HG02588 (cell line): ENCODE results near the gene PDE4D.

Experiments
- ATAC-seq: cut with Tn5 transposase; IDR thresholded peaks from one replicate; pipeline ENCODE4 v1.9.1; 2021; ENCODE audit warnings: mild to moderate bottlenecking, moderate library complexity; ENCODE audit not compliant: unreplicated experiment

The PDE4D gene

GRCh38 chr5:59346514-59346913 lies 547.0 kb downstream of the PDE4D start:
- no peak for ATAC-seq

GRCh38 chr5:59342181-59342580 lies 551.3 kb downstream of the PDE4D start:
- no peak for ATAC-seq

- ATAC-seq, result no peak
Observed at GRCh38 chr5:59341760-59342159, 551.8 kb downstream of the PDE4D start.

- ATAC-seq, result no peak
Observed at GRCh38 chr5:59341155-59341554, 552.4 kb downstream of the PDE4D start.

GRCh38 chr5:59340637-59341036 lies 552.9 kb downstream of the PDE4D start:
- ATAC-seq, result no peak

- ATAC-seq, result no peak
Observed at GRCh38 chr5:59337240-59337639, 556.3 kb downstream of the PDE4D start.

GRCh38 chr5:59335544-59335943 lies 558.0 kb downstream of the PDE4D start:
- ATAC-seq, result no peak

- no peak for ATAC-seq
Observed at GRCh38 chr5:59333416-59333815, 560.1 kb downstream of the PDE4D start.

GRCh38 chr5:59332236-59332973 lies 561.1 kb downstream of the PDE4D start:
- ATAC-seq, result no peak

- ATAC-seq, result no peak
Observed at GRCh38 chr5:59330680-59331079, 562.8 kb downstream of the PDE4D start.

DNA sequence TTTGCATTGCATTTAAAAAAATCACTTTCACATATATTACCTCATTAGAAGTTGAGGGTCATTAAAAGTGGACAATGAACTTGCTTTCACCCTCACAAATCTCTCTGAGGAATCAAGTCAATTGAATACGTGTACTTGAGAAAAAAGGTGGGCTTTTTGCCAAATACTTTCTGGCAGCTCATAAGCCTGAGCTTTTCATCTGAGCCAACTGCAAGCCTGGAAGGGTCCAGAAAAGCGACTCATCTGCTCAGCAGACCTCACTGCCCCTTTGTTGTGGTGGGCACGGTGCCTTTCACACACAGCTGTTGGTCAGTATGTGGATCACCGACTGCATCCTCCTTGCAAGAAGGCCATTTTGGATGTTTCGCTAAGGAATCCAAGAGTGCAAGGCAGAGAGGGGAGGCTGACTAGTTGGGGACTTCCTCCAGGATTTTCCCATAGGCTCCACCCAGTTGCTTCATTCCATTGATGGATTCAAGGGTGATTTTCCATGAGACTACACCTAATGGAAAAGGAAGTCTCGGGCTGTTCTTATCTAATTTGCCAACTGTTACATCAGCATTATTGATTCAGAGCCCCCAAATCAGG lies 564.7 kb downstream of the PDE4D start:
- ATAC-seq, result no peak

DNA sequence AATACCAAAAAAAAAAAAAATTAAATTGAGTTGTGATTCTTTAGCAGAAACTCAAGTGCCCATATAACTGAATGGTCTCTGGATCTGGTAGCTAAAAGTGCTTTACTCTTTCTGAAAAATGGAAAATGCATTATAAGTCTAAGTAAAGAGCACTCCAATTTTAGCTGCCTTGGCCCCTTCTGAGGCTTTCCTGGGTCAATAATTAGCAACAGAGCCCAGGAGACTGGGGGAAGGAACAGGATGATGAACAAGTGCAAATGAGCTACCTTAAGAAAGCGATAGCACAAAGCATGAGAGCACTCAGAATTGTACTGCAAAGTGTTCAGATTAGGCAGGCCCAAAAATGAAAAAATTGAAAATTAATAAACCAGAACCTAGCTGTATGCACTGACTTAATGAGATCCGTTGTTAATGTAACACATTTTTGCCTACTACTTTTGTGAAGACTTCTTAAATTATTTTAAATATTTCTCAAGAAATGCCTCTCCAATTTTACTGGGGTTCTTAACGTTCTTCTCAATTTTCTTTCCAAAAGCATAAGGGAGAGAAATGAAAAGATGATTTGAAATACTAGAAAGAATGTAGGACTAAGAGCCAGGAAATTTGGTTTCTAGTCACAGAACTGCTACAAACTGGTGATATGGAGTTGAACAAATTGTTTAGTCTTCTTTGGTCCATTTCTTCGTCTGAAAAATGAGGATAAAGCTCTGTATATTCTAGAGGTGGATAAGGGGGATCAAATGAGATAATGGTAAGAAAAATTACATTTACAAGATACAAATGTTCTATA lies 566.1 kb downstream of the PDE4D start:
- ATAC-seq, result no peak

DNA sequence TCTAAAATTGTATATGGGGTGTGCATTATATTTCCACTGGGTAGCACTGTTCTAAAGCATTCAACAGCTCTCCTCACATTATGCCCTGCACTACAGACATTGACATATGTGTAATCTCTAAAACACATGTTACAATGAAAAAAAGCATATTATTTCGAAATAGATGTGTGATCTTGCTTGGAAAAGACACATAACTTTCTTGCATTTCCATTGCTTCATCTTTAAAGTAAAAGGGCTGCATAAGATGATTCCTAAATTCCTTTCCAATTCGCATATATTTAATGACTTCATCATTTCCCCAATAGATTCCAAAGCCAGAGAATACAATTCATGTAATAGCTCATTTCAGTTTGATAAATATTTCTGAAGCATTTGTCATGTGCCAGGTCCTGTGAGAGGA lies 566.9 kb downstream of the PDE4D start:
- ATAC-seq, result no peak

- ATAC-seq, result no peak
Observed at GRCh38 chr5:59325070-59325469, 568.5 kb downstream of the PDE4D start.

- ATAC-seq, result no peak
Observed at GRCh38 chr5:59322894-59323293, 570.6 kb downstream of the PDE4D start.

DNA sequence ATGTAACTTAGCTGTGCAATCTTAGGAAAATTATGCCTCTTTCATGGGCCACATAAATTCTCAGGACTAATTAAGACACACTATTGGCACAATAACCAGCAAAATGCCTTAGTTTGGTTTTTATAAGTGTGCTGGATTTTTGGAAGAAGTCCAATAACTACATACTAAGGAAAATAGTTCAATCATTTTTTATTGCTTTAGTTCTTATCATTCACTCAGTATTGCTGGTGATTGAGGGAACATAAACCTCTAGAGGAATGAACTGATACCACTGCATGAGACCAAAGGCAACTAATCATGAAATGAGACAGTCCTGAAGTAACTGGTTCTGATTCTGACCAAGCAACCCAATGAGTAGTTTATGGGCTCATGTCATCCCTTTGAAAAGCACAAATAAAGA lies 571.5 kb downstream of the PDE4D start:
- no peak for ATAC-seq

DNA sequence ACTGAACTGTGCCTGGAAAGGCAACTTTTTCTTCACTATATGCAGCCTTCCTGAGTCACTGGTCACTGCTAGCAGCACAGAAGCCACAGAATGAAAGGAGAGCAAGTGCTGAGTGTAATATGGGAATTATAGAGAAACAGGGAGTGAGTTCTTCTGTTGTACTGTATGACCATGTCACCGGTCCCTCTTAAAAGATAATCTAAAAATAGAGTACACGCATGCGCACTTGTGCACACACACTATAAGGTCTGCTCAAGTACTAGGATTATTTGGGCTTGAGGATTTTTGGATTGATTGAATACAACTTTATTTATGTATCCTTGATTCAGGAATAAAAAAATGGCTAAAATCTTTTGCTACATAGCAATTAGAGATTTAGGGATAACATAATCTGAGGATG lies 571.9 kb downstream of the PDE4D start:
- no peak for ATAC-seq

GRCh38 chr5:59320420-59320819 lies 573.1 kb downstream of the PDE4D start:
- ATAC-seq, result no peak

DNA sequence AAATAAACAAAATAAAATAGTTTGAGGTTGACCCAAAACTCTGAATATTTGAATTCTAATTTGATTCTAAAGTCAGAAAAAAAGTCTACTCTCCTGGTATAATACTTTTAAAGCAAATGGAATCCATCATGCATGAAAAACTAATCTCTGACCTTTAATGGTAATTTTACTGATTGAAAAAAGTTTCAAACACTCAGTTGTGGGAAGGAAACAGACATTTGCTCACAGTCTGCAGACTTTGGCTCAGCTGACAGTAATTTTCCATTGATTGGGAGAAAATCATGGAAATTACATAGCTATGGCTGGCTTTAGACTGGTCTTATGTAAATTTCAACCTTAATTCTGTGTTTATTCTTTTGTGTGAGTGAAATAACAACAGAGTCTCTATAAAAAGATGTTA lies 574.3 kb downstream of the PDE4D start:
- no peak for ATAC-seq

GRCh38 chr5:59317774-59318205 lies 575.7 kb downstream of the PDE4D start:
- no peak for ATAC-seq

GRCh38 chr5:59317023-59317773 lies 576.3 kb downstream of the PDE4D start:
- no peak for ATAC-seq
